Thyroid gland (tissue), 4 donors: ENCODE data around the gene PDHX.

Experiments used
- POLR2A ChIP-seq, 2 donors: fragments of 450-650 bp; IDR thresholded peaks; one replicate each; pipeline ENCODE4 v1.6.1; 2017; ENCODE audit warnings: antibody characterized with exemption in 2 of 2, mild to moderate bottlenecking in 2 of 2, moderate library complexity in 1 of 2
- TF ChIP-seq, protein P1 (sequence below), 6 experiments: fragments of 200-600 bp in 3 of 6; fragments of 450-650 bp in 3 of 6; sonication (generic) in 3 of 6; IDR thresholded peaks; one replicate each; pipeline ENCODE4 v1.5.1; 2016 to 2019; ENCODE audit warnings: antibody characterized with exemption in 6 of 6, mild to moderate bottlenecking in 2 of 6, inconsistent platforms in 1 of 6, moderate library complexity in 1 of 6

GRCh38 chr11:35033011-35033410 lies 116.6 kb downstream of the PDHX start:
- TF ChIP-seq, protein P1, sequence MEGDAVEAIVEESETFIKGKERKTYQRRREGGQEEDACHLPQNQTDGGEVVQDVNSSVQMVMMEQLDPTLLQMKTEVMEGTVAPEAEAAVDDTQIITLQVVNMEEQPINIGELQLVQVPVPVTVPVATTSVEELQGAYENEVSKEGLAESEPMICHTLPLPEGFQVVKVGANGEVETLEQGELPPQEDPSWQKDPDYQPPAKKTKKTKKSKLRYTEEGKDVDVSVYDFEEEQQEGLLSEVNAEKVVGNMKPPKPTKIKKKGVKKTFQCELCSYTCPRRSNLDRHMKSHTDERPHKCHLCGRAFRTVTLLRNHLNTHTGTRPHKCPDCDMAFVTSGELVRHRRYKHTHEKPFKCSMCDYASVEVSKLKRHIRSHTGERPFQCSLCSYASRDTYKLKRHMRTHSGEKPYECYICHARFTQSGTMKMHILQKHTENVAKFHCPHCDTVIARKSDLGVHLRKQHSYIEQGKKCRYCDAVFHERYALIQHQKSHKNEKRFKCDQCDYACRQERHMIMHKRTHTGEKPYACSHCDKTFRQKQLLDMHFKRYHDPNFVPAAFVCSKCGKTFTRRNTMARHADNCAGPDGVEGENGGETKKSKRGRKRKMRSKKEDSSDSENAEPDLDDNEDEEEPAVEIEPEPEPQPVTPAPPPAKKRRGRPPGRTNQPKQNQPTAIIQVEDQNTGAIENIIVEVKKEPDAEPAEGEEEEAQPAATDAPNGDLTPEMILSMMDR (IDR thresholded peaks at IDR 0.05), result no peak
- no peak for TF ChIP-seq POLR2A (IDR thresholded peaks at IDR 0.05)
